Stimulated activated CD8-positive, alpha-beta memory T cell treated with anti-CD3 and anti-CD28 coated beads, Interleukin-4, amount 100 ng/mL, for 24 hours (primary cell): ENCODE measurements around the gene WWOX.

Experiments used
- DNase-seq: peaks from one replicate; pipeline ENCODE4 v3.0.0-alpha.2; 2020; ENCODE audit warnings: low read depth

Gene WWOX

DNA sequence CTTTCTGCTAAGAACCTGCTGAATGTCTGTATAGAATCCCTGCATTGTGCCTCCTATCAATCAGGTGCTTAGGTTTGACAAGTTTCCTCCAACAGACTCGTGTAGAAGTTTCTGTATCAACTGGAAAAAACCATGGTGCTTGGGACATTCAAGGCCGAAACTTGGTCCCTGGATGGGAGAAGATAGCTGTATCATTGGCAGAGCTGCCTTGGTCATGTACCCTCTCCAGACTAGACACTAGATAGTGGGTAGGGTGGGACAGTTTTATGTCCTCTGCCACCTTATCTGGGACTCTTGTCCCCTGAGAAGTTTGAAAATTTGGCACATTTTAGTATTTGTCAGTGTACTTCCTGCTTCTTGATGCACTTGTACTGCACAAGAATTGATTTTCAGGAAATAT is 520.8 kb downstream of the WWOX start:
- DNase-seq: no peak

DNA sequence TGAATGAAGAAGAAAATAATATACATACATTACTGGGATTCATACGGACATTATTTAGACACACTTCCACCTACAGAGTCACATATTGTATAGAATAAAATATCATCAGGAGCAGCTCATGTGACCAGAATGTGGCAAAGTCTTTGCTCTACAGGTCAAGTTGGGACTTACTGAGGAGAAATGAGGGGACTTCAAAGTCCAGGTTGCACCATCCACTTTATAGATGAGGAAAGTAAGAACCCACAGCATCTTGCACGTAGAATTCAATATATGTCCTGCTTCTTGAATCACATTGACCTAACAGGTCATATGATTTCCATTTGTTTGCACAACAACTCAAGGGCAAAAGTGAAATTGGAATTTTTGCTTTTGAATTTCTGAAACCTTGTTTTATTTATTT is 524.3 kb downstream of the WWOX start:
- no peak for DNase-seq

DNA sequence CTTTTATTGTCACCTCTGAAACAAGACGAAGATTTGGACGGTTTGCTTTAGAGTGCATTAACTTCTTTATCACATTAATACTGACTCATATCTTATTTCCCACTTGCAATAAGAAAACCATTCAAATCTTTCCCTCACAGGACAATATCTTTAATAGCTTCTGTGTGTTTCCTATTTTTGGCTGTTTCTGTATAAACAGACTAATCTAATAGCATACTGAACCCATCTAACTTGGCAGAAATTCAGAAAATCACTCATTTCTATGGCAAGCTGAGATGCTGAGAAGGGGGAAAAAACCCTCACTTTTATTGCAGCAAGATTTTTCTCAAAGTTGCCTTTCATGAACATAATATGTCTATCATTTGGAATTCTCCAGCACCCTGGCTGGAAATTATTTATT is 524.9 kb downstream of the WWOX start:
- no peak for DNase-seq

DNA sequence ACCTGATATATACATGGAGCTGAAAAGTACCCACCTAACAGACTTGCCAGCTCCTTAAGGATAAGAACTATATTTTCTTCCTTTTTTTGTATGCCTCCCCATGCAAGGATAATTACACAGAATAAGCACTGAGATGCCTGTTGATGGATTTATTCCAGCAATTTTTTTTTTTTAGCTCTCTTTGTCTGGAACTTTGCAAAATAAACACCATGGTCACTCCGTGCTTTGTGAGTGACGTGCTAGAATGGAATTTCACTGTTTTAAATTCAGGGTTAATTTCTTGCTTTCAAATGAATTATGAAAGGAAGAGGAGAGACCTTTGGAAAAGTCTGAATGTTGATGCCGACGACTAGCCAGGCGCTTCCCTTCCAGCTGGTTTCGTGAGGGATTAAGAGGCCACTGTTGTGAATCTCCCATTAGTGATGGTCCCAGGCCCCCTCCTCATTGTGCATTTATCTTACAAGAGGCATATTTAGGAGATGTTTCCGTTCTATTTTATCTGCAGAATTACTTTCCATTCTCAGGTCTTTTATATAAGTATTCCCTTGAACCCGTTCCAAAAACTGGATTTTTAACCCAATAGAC is 529.1 kb downstream of the WWOX start:
- DNase-seq: no peak

DNA sequence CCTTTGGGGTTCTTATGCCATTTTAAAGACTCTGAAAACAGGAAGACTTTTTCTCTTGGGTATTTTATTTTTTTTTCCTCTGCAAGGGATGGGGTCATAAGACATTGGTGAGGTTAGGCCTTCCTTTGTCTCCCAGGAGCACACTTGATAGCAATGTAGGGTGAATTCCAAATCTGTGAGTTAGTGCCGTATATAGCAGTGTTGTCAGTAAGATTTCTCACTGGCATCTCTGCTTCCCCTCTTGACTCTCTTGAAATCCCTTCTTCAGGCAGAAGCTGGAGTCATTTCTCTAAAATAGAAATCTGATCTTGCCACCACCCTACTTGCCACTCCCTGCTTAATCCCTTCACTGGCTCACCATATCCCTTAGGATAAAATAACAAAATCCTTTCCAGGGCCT is 529.7 kb downstream of the WWOX start:
- no peak for DNase-seq

DNA sequence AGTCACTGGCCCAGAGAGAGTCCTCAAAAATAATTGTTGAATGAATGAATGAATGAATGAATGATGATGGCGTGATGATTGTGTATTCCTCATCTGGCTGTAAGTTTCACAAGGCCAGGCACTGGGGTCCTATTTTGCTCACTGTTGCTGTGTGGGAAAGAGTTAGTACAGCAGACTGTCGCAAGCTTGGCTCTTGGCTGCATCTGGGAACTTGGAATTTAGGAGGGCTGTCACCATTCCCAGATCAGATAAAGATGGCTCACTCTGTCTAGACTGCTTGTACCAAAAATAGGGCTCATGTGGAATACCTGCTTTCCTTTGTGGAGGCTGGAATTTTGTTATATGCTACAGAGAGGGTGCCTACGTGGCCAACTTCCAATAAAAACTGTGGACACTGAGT is 530.6 kb downstream of the WWOX start:
- DNase-seq: no peak

DNA sequence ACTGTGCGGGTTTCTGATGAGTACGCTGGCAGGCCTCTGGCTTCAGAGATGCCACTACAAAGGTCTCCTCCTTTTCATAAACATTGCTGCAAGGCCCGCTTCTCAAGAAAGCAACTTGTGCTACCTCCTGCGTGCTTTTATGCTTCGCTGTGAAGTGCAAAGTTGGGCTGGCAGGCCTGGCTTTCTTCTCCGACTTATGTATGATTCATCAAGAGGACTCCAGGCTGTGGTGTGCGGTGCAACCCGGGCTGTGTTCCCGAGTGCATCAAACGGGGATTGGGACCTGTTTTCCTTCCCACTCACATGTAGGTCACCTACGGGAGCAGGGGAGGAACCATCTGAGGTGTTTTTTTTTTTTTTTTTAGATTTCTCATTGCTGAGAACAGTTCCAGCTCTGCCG is 534.1 kb downstream of the WWOX start:
- no peak for DNase-seq

DNA sequence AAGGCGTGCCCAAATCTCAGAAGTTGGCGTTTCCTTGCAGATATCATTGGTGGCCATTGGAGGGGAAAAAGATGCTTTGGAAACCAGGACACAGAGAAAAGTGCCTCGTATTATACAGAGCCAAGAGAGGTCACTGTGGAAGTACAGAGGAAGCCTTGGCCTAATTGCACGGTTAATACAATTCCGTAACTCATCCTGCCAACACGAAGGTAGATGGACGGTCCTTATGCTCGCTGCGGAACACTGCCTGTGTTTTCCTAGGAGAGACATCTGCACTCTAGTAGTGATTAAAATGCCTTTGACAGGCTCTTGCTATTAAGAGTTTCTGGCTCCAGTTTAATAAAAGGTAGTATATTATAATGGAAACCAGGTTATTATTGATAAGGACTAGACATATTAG is 536.4 kb downstream of the WWOX start:
- no peak for DNase-seq

DNA sequence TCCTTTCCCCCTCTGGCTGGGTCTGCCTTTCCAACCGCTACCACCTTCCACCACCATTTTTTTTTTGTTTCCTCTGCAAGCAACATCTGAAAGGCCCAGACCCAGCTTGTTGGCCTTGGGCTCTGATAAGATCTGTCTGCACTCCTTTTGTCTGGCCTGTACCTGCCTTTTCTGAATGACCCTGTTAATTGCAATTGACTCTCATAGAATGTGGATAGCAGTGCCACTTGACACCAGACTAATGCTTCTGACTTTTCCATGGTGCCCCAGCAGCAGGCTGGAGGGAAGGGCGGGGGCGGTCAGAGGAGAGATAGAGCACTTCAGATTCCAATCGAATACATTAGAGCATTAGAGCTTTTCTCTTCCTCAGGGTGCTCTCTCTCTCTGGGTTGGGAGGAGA is 538.9 kb downstream of the WWOX start:
- no peak for DNase-seq

DNA sequence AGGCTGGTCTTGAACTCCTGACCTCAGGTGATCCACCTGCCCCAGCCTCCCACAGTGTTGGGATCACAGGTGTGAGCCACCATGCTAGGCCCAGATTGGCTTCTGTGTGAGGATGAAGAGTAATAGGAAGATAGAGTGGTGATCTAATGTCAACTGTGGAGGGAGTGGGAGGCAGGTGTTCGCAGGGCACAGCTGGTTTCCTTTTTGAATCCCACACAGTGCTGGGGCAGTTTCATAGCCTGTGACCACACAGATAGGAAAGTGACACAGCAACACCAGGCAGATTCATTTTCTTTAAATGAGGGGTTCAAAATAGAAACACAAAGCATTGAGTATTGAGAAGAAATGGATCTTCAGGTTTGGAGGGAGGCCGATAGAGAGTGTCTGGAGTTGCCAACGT is 540.3 kb downstream of the WWOX start:
- DNase-seq: no peak

DNA sequence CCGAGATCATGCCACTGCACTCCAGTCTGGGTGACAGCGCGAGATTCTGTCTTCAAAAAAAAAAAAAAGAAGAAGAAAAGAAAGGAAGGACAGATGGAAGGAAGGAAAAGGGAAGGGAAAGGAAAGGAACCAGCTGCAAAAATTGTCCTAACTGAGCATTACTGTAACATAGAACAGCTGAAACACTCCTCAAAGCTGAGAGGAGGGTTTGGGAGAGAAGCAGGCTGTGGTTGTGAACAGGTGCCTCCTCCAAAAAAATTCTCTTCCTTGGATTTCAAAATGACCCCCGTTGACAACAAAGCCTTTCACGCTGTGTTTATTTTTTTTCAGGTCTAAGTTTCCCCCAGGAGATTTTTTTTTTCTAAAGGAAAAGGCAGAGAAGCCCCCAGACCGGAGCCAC is 541.4 kb downstream of the WWOX start:
- no peak for DNase-seq

DNA sequence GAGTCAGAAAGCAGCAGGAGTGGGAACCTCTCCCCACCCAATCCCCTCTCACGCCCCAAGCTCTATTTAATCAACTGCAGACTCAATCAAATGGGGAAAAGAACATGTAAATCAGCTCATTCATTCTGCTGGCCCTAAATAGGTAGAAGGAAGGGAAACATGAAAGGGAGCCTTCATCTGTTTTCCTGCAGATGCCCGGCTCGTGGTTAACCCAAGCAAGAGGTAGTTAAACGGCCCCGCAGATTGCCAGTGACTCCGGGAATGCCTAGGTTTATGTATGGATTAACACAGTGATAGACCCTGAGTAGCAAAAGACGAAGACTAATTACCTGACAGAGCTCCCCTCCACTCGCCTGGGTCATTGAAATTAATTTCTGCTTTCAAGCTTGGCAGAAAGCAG is 542.0 kb downstream of the WWOX start:
- no peak for DNase-seq

DNA sequence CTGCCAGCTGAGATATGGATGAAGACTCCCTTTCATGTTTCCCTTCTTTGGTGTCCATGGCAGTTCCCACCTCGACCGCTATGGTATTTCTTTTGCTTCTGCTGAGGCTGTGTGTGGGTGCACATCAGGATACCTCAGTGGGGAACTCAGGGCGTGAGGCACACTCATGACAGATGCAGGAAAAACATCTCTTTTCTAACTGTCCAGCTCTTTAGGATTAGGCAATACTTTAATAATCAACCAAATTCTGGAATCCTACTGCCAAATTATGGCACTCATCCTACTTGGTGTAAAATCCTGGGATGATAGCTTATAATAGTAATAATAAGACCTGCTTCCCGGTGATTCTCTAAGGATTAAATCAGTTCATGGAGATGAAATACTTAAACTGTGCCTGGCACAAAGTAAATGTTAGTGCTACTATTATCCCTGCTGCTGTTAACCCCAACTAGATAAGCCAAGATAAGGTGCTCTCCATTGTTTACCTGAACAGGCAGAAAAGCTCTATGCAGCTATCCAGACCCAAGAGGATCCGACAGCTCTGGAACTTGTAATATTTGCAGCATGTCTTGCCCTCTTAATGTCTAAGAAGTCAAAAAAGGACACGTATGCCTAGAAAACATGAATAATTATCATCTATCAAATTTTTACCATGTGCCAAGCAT is 543.3 kb downstream of the WWOX start:
- no peak for DNase-seq

DNA sequence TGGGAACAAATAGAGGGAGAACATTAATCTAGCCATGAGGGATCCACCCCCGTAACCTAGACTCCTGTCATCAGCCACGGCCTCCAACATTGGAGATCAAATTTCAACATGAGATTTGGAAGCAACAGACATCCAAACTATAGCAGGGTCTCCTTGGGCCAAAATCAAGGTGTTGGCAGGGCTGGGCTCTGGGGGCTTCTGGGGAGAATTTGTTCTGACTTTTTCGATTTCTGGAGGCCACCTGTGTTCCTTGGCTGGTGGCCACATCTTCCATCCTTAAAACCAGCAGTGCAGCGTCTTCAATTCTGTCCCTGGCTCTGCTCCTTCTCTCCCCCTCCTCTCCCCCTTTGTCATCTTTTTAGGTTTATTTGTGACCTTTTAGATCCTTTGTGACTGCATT is 546.2 kb downstream of the WWOX start:
- no peak for DNase-seq

DNA sequence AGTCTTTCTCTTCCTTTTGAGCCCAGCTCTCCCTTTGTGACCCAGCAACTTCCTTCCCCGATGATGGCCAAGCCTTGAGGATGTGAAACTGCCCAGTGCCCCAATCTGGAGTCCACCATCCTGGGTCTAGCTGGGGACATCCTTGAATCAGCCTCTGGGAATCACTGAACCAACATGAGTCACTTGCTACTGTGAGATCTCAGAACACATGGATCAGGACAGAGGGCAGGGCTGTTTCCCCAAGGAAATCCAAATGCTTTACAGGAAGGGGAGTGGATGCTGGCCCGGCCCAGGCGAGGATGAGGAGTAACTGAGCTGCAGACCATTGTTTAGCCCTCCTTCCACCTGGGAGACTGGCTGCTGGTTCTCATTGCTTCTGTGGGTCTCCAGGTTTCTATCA is 547.6 kb downstream of the WWOX start:
- no peak for DNase-seq

DNA sequence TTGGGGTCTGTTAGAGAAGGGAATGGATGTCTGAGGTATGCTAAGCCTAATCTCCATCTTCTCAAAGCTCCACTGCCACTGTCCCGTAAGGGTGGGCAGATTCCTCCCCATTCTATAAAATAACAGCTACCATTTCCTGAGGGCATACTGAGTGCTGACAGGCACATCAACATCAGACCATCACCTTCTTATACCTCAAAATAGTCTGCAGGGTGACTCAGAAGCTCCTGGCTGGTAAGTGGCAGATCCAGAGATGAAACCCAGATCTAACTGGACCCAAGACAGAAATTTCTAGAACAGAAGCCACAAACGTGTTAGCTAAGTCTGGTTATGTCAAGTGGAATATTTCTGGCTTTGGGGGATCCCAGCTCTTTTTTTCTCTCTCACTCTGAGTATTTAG is 548.0 kb downstream of the WWOX start:
- DNase-seq: no peak

DNA sequence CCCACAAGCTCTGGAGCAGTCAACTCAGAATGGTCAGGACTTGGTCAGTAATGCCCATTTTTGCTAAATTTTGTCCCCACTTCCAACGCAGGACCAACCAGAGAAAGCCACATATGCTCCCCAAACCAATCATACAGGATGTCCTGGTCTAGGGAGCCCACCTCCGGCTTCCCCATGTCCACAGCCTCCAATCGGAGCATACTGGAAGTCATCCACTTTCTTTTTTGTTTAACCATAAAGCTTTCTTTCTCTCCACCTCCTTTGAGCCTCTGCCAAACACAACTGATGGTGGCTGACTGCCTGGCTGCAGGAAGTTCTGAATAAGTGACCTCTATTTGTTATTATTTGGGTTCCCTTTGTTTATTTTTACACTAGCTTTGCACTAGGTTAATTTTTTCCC is 549.1 kb downstream of the WWOX start:
- no peak for DNase-seq

DNA sequence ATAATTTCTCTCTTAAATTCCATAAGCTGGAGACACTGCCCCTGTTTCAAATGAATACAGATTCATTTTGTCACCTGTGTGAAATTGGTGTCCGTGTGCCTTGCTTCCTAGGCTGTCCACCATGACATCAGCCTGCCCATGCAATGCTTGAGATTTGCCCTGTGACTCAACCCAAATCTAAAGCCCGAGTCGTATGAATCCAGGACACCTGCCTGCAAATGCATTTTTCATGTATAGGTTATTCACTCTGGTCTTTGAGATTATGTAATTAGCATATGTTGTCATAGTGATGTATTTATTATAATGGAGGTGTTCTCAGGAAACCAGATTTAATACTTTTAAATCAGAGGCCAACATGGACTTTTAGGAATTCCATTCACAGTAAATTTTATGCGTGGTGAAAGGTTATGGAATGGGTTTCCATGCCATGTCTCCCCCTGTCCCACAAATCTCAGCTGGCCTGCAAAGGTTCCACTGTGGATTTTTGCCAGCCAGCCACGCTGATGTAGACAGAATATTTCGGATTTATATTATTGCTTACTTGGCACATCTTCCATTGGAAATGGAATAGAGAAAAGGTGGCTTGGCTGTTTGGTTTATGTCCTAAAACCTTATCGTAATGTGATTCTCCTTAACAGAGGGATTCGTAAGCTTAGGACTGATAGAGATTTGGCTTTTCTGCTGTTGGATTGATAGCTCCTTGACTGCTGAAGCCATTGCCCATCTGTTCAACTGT is 551.1 kb downstream of the WWOX start:
- no peak for DNase-seq

DNA sequence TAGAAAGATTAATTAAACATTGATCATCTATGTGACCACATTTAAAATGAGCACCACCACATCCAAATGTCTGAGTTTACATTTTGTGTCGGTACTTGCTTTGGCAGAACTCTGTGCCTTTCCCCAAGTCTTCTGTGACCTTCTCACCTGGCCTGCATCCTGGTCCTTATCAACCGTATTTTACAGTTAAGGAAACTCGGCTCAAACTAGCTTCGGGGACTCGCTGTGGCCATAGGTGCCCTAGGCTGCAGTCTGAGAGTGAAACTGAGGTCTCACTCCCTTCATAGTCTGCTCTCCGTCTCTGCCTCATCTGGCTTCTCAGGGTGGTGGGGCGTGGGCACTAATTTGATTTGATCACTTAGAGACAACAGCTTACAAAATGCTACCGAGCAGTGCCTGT is 555.5 kb downstream of the WWOX start:
- no peak for DNase-seq

DNA sequence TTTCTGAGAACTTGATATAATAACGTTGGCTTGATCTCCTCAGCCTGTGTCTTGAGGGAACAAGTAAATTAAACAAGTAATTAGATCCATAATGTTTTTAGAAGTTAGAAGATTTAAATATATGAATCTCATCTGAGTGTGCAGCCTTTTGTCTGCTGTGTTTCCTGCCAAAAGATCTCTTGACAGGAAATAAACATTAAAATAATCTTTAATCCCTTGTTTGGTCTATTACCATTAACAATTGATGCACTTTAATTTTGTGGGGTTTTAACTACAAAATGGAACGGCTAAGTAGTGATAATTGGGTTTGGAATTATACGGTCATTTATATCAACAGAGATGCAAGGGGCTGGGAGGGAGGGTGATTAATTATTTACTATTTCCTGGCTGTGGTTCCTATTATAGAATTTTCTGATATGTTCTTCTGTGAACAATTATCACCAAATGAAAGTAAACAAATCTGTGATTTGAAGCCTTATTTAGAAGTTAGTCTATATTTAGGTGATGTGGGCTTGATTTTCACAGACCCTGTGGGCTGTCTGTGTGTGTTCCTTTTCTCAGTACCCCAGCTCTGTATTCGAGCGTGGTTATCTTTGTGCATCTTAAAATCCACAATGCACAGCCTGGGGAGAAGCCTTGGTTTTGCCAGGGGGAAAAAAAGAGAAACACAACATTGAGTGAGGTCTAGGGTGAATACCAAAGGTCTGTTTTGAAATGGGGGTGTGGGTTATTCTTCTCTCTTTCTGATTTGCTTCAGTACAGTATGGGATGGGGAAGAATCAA is 556.1 kb downstream of the WWOX start:
- DNase-seq: no peak

DNA sequence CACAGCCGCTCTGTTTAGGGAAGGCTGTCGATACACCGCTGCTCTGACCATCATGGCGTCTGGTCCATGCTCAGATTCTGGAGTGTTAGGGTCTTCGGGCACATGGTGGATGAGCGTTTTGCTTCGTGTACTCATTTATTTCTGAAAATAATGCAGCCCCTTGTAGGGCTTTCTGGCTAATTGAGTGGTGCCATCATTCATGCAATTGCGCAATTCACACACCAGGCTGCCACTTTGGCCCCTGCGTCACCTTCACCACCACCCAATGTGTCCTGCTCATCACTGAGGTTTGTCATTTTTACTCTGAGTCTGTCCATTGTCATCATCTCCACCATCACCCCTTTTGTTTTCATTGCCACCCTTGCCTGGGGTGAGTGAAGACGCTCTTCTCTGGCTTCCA is 557.4 kb downstream of the WWOX start:
- DNase-seq: no peak

DNA sequence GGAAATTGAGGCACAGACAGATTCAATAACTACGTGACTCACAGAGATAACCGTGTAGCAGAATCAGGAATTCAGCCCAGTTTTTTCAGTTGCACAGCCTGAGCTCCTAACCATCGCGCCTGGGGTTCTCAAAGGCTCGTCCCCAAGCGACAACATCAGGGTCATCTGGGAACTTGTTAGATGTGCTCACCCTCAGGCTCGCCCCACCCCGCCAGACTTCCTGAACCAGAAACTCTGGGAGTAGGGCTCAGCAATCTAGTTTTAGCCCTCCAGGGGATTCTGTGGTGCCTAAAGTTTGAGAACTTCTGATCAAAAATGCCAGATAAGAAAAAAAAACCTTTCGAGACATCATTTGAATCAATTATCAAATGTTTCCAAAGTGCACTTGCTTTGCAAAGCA is 559.8 kb downstream of the WWOX start:
- DNase-seq: no peak

DNA sequence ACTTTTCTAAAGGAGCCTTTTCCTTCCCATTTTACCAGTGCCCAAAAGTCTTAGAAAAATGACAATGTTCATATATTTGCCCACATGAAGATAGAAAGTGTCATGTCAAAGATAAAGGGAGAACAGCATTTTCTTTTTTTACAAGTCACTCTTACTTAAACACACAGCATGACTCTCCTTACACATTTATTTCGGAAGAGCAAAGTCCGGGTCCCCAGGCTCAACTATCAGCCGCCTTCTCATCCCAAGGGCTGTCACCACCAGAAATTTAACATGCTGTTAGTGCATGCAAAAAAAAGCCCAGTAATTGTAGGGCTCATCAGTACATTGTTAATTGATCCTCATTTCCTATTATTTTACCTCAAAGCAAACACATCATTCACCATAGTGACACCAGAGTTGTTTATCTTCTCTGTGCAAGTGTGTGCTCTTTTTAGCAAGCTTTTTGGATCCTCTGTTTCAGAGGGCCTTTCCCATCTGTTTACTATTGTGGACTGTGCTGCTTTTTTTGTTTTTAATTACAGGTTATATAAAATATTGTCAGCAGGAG is 560.3 kb downstream of the WWOX start:
- DNase-seq: no peak
